ENCODE results near the gene PRRC2C. TPM values are rescaled to one million over a fixed set of nuclear protein-coding genes. Genes with fewer than 3 reads are reported as not detected.

The PRRC2C gene
- total and polyA plus RNA-seq, 2 of the 13 experiments (the other 11 are each of a cell fraction or from before 2014, with no cell fraction given) = 46.2 to 57.0 TPM

DNA sequence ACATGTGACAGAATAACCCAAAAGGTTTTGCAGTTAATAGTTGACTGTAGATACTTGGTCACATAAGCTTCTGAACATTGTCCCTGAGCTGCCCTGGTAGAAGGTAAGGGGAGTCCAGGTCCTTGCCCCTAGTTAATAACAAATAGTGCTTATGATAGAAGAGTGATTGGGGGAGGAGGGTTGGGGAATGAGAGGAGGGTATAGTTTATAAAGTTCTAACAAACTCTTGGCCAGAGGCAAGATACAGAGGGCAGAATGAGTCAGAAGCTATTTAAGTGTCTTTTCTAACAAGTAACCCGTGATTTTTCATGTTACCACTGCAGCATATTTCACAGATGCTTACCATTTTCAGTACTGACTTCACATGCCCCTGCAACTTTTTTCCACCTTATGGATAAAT lies 110.0 kb downstream of the PRRC2C start:
- Histone ChIP-seq H3K9ac (ENCODE audit: insufficient read depth, low read depth, low read length) (no peak overlapping the region), H3K27me3 (ENCODE audit: control insufficient read depth in 1 of 2, insufficient read depth in 2 of 2, low read length in 2 of 2) (no peaks in the 10 kb centered on the region), H4K20me1 (ENCODE audit: insufficient read depth, low read length) (no peaks in the 10 kb centered on the region), H3K27ac (ENCODE audit: extremely low read length, insufficient read depth, low read length) (no peak overlapping the region), H3K4me2 (ENCODE audit: low read depth, low read length) (no peak overlapping the region), H3K79me2 (ENCODE audit: insufficient read depth, low read length) (no peaks in the 10 kb centered on the region), H2AFZ (ENCODE audit: low read length) (no peak overlapping the region), H3K4me1 (ENCODE audit: insufficient read depth, low read length) (no peaks in the 10 kb centered on the region), H3K4me3 (replicated peaks in 1 of 3; ENCODE audit: insufficient read depth in 1 of 3, low read depth in 2 of 3, low read length in 3 of 3) (no peak overlapping the region), H3K36me3 (replicated peaks in 1 of 2; ENCODE audit: control insufficient read depth in 1 of 2, insufficient read depth in 2 of 2, low read length in 2 of 2) (peaks cover 4 to 21% of the 10 kb centered on the region in 2 experiments), H3K9me3 (ENCODE audit: low read length) (no peaks in the 10 kb centered on the region)
- ATAC-seq = no peak; the same call in 2 of the 3 replicates
- ChIA-PET CTCF (ENCODE audit: low intra/inter-chr PET ratio, low total read pairs) (no interaction called here), POLR2A (no interaction called here)
- intact Hi-C loops (cut with micrococcal nuclease; ENCODE audit: unreplicated experiment) (no loop called here), in situ Hi-C loops (cut with HindIII; ENCODE audit: extremely low pct_ligation_motif_present, low pct_unique_long_range_greater_than_20kb) (no loop called here)
- BruUV-seq (replicated peaks) = no TSS peak
- FAIRE-seq = no peak
- no peak for DNase-seq (ENCODE audit: low spot score)
- 80% methylated on average over 1 of the region's 1 CpG for WGBS (ENCODE audit: low lambda C conversion rate)
- TF ChIP-seq HNRNPK (IDR thresholded peaks at IDR 0.05; ENCODE audit: low read depth, low read length, poor library complexity, severe bottlenecking) = peak; percentile 28
- TF ChIP-seq, protein P1, sequence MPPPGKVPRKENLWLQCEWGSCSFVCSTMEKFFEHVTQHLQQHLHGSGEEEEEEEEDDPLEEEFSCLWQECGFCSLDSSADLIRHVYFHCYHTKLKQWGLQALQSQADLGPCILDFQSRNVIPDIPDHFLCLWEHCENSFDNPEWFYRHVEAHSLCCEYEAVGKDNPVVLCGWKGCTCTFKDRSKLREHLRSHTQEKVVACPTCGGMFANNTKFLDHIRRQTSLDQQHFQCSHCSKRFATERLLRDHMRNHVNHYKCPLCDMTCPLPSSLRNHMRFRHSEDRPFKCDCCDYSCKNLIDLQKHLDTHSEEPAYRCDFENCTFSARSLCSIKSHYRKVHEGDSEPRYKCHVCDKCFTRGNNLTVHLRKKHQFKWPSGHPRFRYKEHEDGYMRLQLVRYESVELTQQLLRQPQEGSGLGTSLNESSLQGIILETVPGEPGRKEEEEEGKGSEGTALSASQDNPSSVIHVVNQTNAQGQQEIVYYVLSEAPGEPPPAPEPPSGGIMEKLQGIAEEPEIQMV (CRISPR knock-in tag; IDR thresholded peaks at IDR 0.05; ENCODE audit: low read depth) = no peak

DNA sequence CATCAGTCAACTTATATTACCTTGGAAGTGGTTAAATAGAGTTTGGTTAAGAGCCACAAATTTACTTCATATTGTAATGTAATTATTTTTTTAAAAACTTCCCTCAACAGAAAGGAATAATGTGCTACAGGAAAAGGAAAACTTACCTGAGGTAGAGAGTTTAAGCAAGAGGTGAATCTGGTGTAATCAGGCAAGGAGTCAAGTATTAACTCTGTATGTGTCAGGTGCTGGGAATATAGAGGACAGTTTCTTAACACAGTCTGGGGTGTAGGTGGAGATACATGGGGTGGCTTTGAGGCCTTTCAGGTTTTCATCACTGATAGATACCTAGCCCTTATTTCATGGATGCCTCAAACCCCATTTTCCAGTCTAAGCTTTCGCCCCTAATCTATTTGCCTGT lies 110.8 kb downstream of the PRRC2C start:
- no peaks in the 10 kb centered on the region for H3K4me1 ChIP-seq (ENCODE audit: insufficient read depth, low read length)
- peaks cover 4 to 14% of the 10 kb centered on the region in 2 experiments; a peak in 4 of 5 replicates for H3K36me3 ChIP-seq (replicated peaks in 1 of 2; ENCODE audit: control insufficient read depth in 1 of 2, insufficient read depth in 2 of 2, low read length in 2 of 2)
- H3K27ac ChIP-seq (ENCODE audit: extremely low read length, insufficient read depth, low read length) = no peak overlapping the region
- no peak for ATAC-seq
- H4K20me1 ChIP-seq (ENCODE audit: insufficient read depth, low read length) = no peaks in the 10 kb centered on the region
- POLR2A ChIA-PET = no interaction called here
- no peak for TF ChIP-seq KLF15 (CRISPR knock-in tag; IDR thresholded peaks at IDR 0.05; ENCODE audit: borderline replicate concordance)
- peak; percentile 26 for TF ChIP-seq RBM22 (optimal IDR thresholded peaks at IDR 0.05; ENCODE audit: low read length)
- no peak overlapping the region for H3K4me2 ChIP-seq (ENCODE audit: low read depth, low read length)
- no peaks in the 10 kb centered on the region for H3K27me3 ChIP-seq (ENCODE audit: control insufficient read depth in 1 of 2, insufficient read depth in 2 of 2, low read length in 2 of 2)
- H3K79me2 ChIP-seq (ENCODE audit: insufficient read depth, low read length) = no peaks in the 10 kb centered on the region
- no peak overlapping the region for H3K4me3 ChIP-seq (replicated peaks in 1 of 3; ENCODE audit: insufficient read depth in 1 of 3, low read depth in 2 of 3, low read length in 3 of 3)
- intact Hi-C loops (cut with micrococcal nuclease; ENCODE audit: unreplicated experiment) (no loop called here), in situ Hi-C loops (cut with HindIII; ENCODE audit: extremely low pct_ligation_motif_present, low pct_unique_long_range_greater_than_20kb) (no loop called here)
- WGBS (ENCODE audit: low lambda C conversion rate) = 100% methylated on average over 1 of the region's 1 CpG
- no peak overlapping the region for H3K9ac ChIP-seq (ENCODE audit: insufficient read depth, low read depth, low read length)
- H3K9me3 ChIP-seq (ENCODE audit: low read length) = no peaks in the 10 kb centered on the region
- no TSS peak for BruUV-seq (replicated peaks)
- CTCF ChIA-PET (ENCODE audit: low intra/inter-chr PET ratio, low total read pairs) = no interaction called here
- DNase-seq (ENCODE audit: low spot score) = no peak
- H2AFZ ChIP-seq (ENCODE audit: low read length) = no peak overlapping the region
- no peak for FAIRE-seq

Measured in HepG2 (cell line).